K562 (cell line): ENCODE results near the gene YOD1. TPM values are rescaled to one million over a fixed set of nuclear protein-coding genes. Genes with fewer than 3 reads are reported as not detected.

Experiments
- ATF3 ChIP-seq, 2 experiments: fragments of 450-650 bp in 1 of 2; sonication (generic) in 1 of 2; formaldehyde crosslinking in 1 of 2; IDR thresholded peaks in 1 of 2; conservative IDR thresholded peaks in 1 of 2; 2 replicates each; pipeline versions ENCODE4 v1.6.1 to v1.8.1; 2016 to 2023; ENCODE audit warnings: mild to moderate bottlenecking in 2 of 2, moderate library complexity in 2 of 2, inconsistent platforms in 1 of 2, missing genetic modification reagents in 1 of 2
- BRF2 ChIP-seq: IDR thresholded peaks from 3 replicates; pipeline ENCODE4 v1.6.1; 2011; ENCODE audit warnings: borderline replicate concordance, mild to moderate bottlenecking; ENCODE audit not compliant: insufficient read length, insufficient read depth
- KAT8 ChIP-seq: fragments of 450-650 bp; IDR thresholded peaks from 2 replicates; pipeline ENCODE4 v1.6.1; 2016; ENCODE audit warnings: low read depth, mild to moderate bottlenecking
- MTA2 ChIP-seq: fragments of 450-650 bp; IDR thresholded peaks from 2 replicates; pipeline ENCODE4 v1.6.1; 2016; ENCODE audit warnings: low read depth
- MTF1 ChIP-seq: fragments of 250-450 bp; sonication (Bioruptor Pico); IDR thresholded peaks from 2 replicates; pipeline ENCODE4 v1.9.0; 2021; ENCODE audit warnings: moderate library complexity, mild to moderate bottlenecking, inconsistent platforms, borderline replicate concordance
- SMARCE1 ChIP-seq: fragments of 450-650 bp; IDR thresholded peaks from 2 replicates; pipeline ENCODE4 v1.7.1; 2016; ENCODE audit warnings: mild to moderate bottlenecking
- TRIM28 ChIP-seq: fragments of 450-650 bp; IDR thresholded peaks from 2 replicates; pipeline ENCODE4 v1.6.1; 2017
- ZFX ChIP-seq: sonication (generic); formaldehyde crosslinking; IDR thresholded peaks from 2 replicates; pipeline ENCODE4 v1.8.0; 2022; ENCODE audit warnings: mild to moderate bottlenecking, missing genetic modification reagents, moderate library complexity
- ZNF3 ChIP-seq: fragments of 250-450 bp; sonication (Bioruptor Pico); IDR thresholded peaks from 2 replicates; pipeline ENCODE4 v1.5.0; 2021; ENCODE audit warnings: mild to moderate bottlenecking, moderate library complexity
- ZNF507 ChIP-seq: conservative IDR thresholded peaks from 2 replicates; pipeline ENCODE4 v1.6.1; 2017; ENCODE audit warnings: missing genetic modification characterization, missing compliant biosample characterization
- polyA plus RNA-seq, 8 experiments: library from polyadenylated mRNA; depleted of rRNA in 4 of 8; stranded (reverse) in 5 of 8; unstranded in 3 of 8; fragments of >200 nt; fragmentation: Nextera tagmentation in 2 of 8; fragmentation: Illumina TruSeq in 1 of 8; extraction: Ambion mirVana in 2 of 8; extraction: Trizol in 1 of 8; gene quantifications; 2 replicates each; pipeline versions ENCODE4 v1.2.1 to v1.2.3, GENCODE V29; 2011 to 2014; ENCODE audit warnings: inconsistent platforms in 1 of 8, missing spikeins in 1 of 8
- total RNA-seq, 7 experiments: library from RNA; depleted of rRNA in 6 of 7; stranded (reverse); fragments of >200 nt in 6 of 7; fragmentation: Illumina TruSeq in 2 of 7; extraction: Trizol in 2 of 7; gene quantifications; 2 replicates each; pipeline versions ENCODE4 v1.2.1 to v1.2.3, GENCODE V29; 2011 to 2021; ENCODE audit warnings: low replicate concordance in 1 of 7
- TF ChIP-seq, protein P1 (sequence below): fragments of 450-650 bp; IDR thresholded peaks from 2 replicates; pipeline ENCODE4 v1.6.1; 2016; ENCODE audit warnings: mild to moderate bottlenecking, moderate library complexity
- TF ChIP-seq, protein P2 (sequence below): sonication (generic); formaldehyde crosslinking; IDR thresholded peaks from 2 replicates; pipeline ENCODE4 v1.8.0; 2022; ENCODE audit warnings: mild to moderate bottlenecking, missing genetic modification reagents

The YOD1 gene
- total and polyA plus RNA-seq, 9 of the 15 experiments (the other 6 are each of a cell fraction or from before 2014, with no cell fraction given) = 18.2 to 78.1 (median 46.9) TPM

- TF ChIP-seq, protein P1, sequence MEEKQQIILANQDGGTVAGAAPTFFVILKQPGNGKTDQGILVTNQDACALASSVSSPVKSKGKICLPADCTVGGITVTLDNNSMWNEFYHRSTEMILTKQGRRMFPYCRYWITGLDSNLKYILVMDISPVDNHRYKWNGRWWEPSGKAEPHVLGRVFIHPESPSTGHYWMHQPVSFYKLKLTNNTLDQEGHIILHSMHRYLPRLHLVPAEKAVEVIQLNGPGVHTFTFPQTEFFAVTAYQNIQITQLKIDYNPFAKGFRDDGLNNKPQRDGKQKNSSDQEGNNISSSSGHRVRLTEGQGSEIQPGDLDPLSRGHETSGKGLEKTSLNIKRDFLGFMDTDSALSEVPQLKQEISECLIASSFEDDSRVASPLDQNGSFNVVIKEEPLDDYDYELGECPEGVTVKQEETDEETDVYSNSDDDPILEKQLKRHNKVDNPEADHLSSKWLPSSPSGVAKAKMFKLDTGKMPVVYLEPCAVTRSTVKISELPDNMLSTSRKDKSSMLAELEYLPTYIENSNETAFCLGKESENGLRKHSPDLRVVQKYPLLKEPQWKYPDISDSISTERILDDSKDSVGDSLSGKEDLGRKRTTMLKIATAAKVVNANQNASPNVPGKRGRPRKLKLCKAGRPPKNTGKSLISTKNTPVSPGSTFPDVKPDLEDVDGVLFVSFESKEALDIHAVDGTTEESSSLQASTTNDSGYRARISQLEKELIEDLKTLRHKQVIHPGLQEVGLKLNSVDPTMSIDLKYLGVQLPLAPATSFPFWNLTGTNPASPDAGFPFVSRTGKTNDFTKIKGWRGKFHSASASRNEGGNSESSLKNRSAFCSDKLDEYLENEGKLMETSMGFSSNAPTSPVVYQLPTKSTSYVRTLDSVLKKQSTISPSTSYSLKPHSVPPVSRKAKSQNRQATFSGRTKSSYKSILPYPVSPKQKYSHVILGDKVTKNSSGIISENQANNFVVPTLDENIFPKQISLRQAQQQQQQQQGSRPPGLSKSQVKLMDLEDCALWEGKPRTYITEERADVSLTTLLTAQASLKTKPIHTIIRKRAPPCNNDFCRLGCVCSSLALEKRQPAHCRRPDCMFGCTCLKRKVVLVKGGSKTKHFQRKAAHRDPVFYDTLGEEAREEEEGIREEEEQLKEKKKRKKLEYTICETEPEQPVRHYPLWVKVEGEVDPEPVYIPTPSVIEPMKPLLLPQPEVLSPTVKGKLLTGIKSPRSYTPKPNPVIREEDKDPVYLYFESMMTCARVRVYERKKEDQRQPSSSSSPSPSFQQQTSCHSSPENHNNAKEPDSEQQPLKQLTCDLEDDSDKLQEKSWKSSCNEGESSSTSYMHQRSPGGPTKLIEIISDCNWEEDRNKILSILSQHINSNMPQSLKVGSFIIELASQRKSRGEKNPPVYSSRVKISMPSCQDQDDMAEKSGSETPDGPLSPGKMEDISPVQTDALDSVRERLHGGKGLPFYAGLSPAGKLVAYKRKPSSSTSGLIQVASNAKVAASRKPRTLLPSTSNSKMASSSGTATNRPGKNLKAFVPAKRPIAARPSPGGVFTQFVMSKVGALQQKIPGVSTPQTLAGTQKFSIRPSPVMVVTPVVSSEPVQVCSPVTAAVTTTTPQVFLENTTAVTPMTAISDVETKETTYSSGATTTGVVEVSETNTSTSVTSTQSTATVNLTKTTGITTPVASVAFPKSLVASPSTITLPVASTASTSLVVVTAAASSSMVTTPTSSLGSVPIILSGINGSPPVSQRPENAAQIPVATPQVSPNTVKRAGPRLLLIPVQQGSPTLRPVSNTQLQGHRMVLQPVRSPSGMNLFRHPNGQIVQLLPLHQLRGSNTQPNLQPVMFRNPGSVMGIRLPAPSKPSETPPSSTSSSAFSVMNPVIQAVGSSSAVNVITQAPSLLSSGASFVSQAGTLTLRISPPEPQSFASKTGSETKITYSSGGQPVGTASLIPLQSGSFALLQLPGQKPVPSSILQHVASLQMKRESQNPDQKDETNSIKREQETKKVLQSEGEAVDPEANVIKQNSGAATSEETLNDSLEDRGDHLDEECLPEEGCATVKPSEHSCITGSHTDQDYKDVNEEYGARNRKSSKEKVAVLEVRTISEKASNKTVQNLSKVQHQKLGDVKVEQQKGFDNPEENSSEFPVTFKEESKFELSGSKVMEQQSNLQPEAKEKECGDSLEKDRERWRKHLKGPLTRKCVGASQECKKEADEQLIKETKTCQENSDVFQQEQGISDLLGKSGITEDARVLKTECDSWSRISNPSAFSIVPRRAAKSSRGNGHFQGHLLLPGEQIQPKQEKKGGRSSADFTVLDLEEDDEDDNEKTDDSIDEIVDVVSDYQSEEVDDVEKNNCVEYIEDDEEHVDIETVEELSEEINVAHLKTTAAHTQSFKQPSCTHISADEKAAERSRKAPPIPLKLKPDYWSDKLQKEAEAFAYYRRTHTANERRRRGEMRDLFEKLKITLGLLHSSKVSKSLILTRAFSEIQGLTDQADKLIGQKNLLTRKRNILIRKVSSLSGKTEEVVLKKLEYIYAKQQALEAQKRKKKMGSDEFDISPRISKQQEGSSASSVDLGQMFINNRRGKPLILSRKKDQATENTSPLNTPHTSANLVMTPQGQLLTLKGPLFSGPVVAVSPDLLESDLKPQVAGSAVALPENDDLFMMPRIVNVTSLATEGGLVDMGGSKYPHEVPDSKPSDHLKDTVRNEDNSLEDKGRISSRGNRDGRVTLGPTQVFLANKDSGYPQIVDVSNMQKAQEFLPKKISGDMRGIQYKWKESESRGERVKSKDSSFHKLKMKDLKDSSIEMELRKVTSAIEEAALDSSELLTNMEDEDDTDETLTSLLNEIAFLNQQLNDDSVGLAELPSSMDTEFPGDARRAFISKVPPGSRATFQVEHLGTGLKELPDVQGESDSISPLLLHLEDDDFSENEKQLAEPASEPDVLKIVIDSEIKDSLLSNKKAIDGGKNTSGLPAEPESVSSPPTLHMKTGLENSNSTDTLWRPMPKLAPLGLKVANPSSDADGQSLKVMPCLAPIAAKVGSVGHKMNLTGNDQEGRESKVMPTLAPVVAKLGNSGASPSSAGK = peak; percentile 83
- no peak for TF ChIP-seq BRF2
- TF ChIP-seq TRIM28 = no peak
- no peak for TF ChIP-seq ZNF3 (CRISPR knock-in tag)
- TF ChIP-seq MTA2 = no peak
- TF ChIP-seq MTF1 = no peak; the same call in 1 of the 2 replicates
- peak; percentile 47 for TF ChIP-seq ZFX
- no peak for TF ChIP-seq ATF3 (IDR thresholded peaks at IDR 0.05)
- TF ChIP-seq ATF3 (CRISPR knock-in tag; conservative IDR thresholded peaks at IDR 0.05) = no peak
- TF ChIP-seq KAT8 = no peak
- TF ChIP-seq SMARCE1 = peak; percentile 9; the same call in 1 of the 2 replicates
- TF ChIP-seq, protein P2, sequence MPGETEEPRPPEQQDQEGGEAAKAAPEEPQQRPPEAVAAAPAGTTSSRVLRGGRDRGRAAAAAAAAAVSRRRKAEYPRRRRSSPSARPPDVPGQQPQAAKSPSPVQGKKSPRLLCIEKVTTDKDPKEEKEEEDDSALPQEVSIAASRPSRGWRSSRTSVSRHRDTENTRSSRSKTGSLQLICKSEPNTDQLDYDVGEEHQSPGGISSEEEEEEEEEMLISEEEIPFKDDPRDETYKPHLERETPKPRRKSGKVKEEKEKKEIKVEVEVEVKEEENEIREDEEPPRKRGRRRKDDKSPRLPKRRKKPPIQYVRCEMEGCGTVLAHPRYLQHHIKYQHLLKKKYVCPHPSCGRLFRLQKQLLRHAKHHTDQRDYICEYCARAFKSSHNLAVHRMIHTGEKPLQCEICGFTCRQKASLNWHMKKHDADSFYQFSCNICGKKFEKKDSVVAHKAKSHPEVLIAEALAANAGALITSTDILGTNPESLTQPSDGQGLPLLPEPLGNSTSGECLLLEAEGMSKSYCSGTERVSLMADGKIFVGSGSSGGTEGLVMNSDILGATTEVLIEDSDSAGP (CRISPR knock-in tag) = no peak
- TF ChIP-seq ZNF507 (tag) = no peak
Measured at GRCh38 chr1:207025146-207025880, 25.7 kb downstream of the YOD1 start (continued).
